SK-N-SH (cell line): ENCODE results near the gene HNRNPA1. TPM values are rescaled to one million over a fixed set of nuclear protein-coding genes. Genes with fewer than 3 reads are reported as not detected.

Experiments
- CTCF ChIA-PET: fragments of 300-600, 350-600 bp; formaldehyde crosslinking; extraction: SDS; loops from one replicate; lab custom pipeline; 2021; lab: Yijun Ruan, JAX
- POLR2A ChIA-PET: fragments of 350-600 bp; sonication (Branson Sonifier 250); formaldehyde crosslinking; extraction: SDS; loops from one replicate; lab custom pipeline; 2020; ENCODE audit warnings: antibody characterized with exemption, inconsistent platforms; lab: Yijun Ruan, JAX
- DNase-seq: peaks from one replicate; pipeline ENCODE4 v3.0.0; 2012
- H2AFZ ChIP-seq: fragments of 200-600 bp; sonication (generic); 2 replicates; pipeline ENCODE4 v1.8.1; 2016; ENCODE audit warnings: antibody characterized with exemption, mild to moderate bottlenecking, low read depth
- H3F3A ChIP-seq: fragments of 200-600 bp; sonication (generic); replicated peaks from 2 replicates; pipeline ENCODE3; 2016; ENCODE audit warnings: antibody characterized with exemption, mild to moderate bottlenecking; ENCODE audit not compliant: insufficient read depth
- H3K27ac ChIP-seq, 2 experiments: fragments of 200-500 bp in 1 of 2; fragments of 200-600 bp in 1 of 2; sonication (Bioruptor generic) in 1 of 2; sonication (generic), shearing (Covaris generic) in 1 of 2; 2 replicates each; pipeline versions ENCODE4 v1.5.1 to v1.6.1; 2014 to 2016; ENCODE audit warnings: low read depth in 2 of 2, inconsistent platforms in 1 of 2, low read length in 1 of 2, mild to moderate bottlenecking in 1 of 2, mixed read lengths in 1 of 2
- H3K27me3 ChIP-seq: fragments of 200-600 bp; sonication (generic), shearing (Covaris generic); 2 replicates; pipeline ENCODE4 v1.6.1; 2016; ENCODE audit warnings: mixed run types; ENCODE audit not compliant: insufficient read depth
- H3K36me3 ChIP-seq, 2 experiments: fragments of 200-500 bp in 1 of 2; fragments of 200-600 bp in 1 of 2; sonication (Bioruptor generic) in 1 of 2; sonication (generic) in 1 of 2; replicated peaks in 1 of 2; 2 replicates each; pipeline versions ENCODE3 to v1.5.1; 2014 to 2016; ENCODE audit warnings: low read length in 1 of 2, mild to moderate bottlenecking in 1 of 2; ENCODE audit not compliant: insufficient read depth in 2 of 2, control insufficient read depth in 1 of 2
- H3K4me1 ChIP-seq, 2 experiments: fragments of 200-500 bp in 1 of 2; fragments of 200-600 bp in 1 of 2; sonication (Bioruptor generic) in 1 of 2; sonication (generic), shearing (Covaris generic) in 1 of 2; 2 replicates each; pipeline versions ENCODE4 v1.5.1 to v1.6.1; 2014 to 2016; ENCODE audit warnings: low read depth in 1 of 2, low read length in 1 of 2, mixed run types in 1 of 2; ENCODE audit not compliant: insufficient read depth in 2 of 2, control insufficient read depth in 1 of 2
- H3K4me2 ChIP-seq: fragments of 200-600 bp; sonication (generic), shearing (Covaris generic); 2 replicates; pipeline ENCODE4 v1.6.1; 2017; ENCODE audit warnings: mixed run types
- H3K4me3 ChIP-seq, 2 experiments: fragments of 200-500 bp in 1 of 2; fragments of 200-600 bp in 1 of 2; sonication (Bioruptor generic) in 1 of 2; sonication (generic), shearing (Covaris generic) in 1 of 2; 2 replicates each; pipeline versions ENCODE4 v1.5.1 to v1.8.1; 2014 to 2016; ENCODE audit warnings: low read depth in 2 of 2, inconsistent platforms in 1 of 2, low read length in 1 of 2, mild to moderate bottlenecking in 1 of 2, mixed read lengths in 1 of 2, moderate library complexity in 1 of 2
- H3K79me2 ChIP-seq: fragments of 200-600 bp; sonication (generic); 2 replicates; pipeline ENCODE4 v1.8.1; 2017; ENCODE audit warnings: mild to moderate bottlenecking; ENCODE audit not compliant: insufficient read depth
- H3K9ac ChIP-seq: fragments of 200-600 bp; sonication (generic); 2 replicates; pipeline ENCODE4 v1.6.1; 2017; ENCODE audit warnings: mixed run types
- H3K9me2 ChIP-seq: fragments of 200-600 bp; sonication (generic); 2 replicates; pipeline ENCODE4 v1.6.1; 2017; ENCODE audit warnings: mixed run types
- H3K9me3 ChIP-seq: fragments of 200-600 bp; sonication (generic); 2 replicates; pipeline ENCODE4 v1.6.1; 2017; ENCODE audit warnings: mixed run types, mild to moderate bottlenecking, moderate library complexity
- H4K20me1 ChIP-seq: fragments of 200-600 bp; sonication (generic); 2 replicates; pipeline ENCODE4 v1.6.1; 2017; ENCODE audit warnings: mild to moderate bottlenecking, mixed run types; ENCODE audit not compliant: insufficient read depth
- ELF1 ChIP-seq: IDR thresholded peaks from 2 replicates; pipeline ENCODE4 v1.4.0; 2012
- EP300 ChIP-seq, 2 experiments: IDR thresholded peaks; 2 replicates each; pipeline versions ENCODE4 v1.4.0 to v1.6.1; 2012; ENCODE audit warnings: borderline replicate concordance in 1 of 2, low read depth in 1 of 2, low read length in 1 of 2
- EZH2phosphoT487 ChIP-seq: fragments of 200-600 bp; sonication (generic); IDR thresholded peaks from 2 replicates; pipeline ENCODE4 v1.6.1; 2017; ENCODE audit warnings: low read depth, mixed run types, mild to moderate bottlenecking, antibody characterized with exemption, moderate library complexity, borderline replicate concordance
- FOSL2 ChIP-seq: IDR thresholded peaks from 2 replicates; pipeline ENCODE4 v1.4.0; 2012; ENCODE audit warnings: low read depth, mild to moderate bottlenecking, moderate library complexity, borderline replicate concordance
- GATA2 ChIP-seq: sonication (generic); formaldehyde crosslinking; IDR thresholded peaks from 2 replicates; pipeline ENCODE4 v1.5.0; 2020; ENCODE audit warnings: mild to moderate bottlenecking, missing genetic modification reagents
- JUND ChIP-seq: IDR thresholded peaks from 2 replicates; pipeline ENCODE4 v1.4.0; 2012
- MXI1 ChIP-seq: IDR thresholded peaks from 2 replicates; pipeline ENCODE4 v1.6.1; 2012; ENCODE audit warnings: mild to moderate bottlenecking, low read depth, low read length, improper control_type of control experiment
- PBX3 ChIP-seq: IDR thresholded peaks from 2 replicates; pipeline ENCODE4; 2012
- POLR2AphosphoS5 ChIP-seq: IDR thresholded peaks from 2 replicates; pipeline ENCODE4 v1.6.1; 2012; ENCODE audit warnings: low read depth, low read length
- REST ChIP-seq: IDR thresholded peaks from 2 replicates; pipeline ENCODE4 v1.6.1; 2012; ENCODE audit warnings: mild to moderate bottlenecking, low read depth, low read length, moderate library complexity
- RFX5 ChIP-seq: IDR thresholded peaks from 2 replicates; pipeline ENCODE4 v1.6.1; 2012; ENCODE audit warnings: mild to moderate bottlenecking, improper control_type of control experiment, low read length
- SIN3A ChIP-seq: IDR thresholded peaks from 2 replicates; pipeline ENCODE4 v1.6.1; 2012; ENCODE audit warnings: low read depth, mild to moderate bottlenecking, low read length, moderate library complexity, borderline replicate concordance
- SMC3 ChIP-seq: IDR thresholded peaks from 2 replicates; pipeline ENCODE4 v1.6.1; 2012; ENCODE audit warnings: low read depth, low read length, improper control_type of control experiment
- USF1 ChIP-seq: IDR thresholded peaks from 2 replicates; pipeline ENCODE4 v1.4.0; 2012; ENCODE audit warnings: low read depth, borderline replicate concordance
- USF2 ChIP-seq: fragments of 150-350 bp; IDR thresholded peaks from 2 replicates; pipeline ENCODE4 v1.6.1; 2017; ENCODE audit warnings: antibody characterized with exemption, low read length, low read depth, borderline replicate concordance
- YY1 ChIP-seq: IDR thresholded peaks from 2 replicates; pipeline ENCODE4 v1.4.0; 2012; ENCODE audit warnings: low read depth, mild to moderate bottlenecking
- WGBS: methylation state at CpG from one replicate; pipeline ENCODE4 v1.1.6; 2017; ENCODE audit warnings: low lambda C conversion rate; 5-methylcytosine and 5-hydroxymethylcytosine counted together
- polyA plus RNA-seq, 3 experiments: library from polyadenylated mRNA; depleted of rRNA; stranded (reverse); fragments of >200 nt; gene quantifications; 2 replicates each; pipeline ENCODE4 v1.2.3, GENCODE V29; 2012

Gene HNRNPA1
- polyA plus RNA-seq, 1 of the 3 experiments (the other 2 are of a cell fraction): 773 TPM

- ChIA-PET POLR2A (interaction anchor here (0.7 to 1.9 kb wide), 6 partner anchors 8 to 71 kb away, joined by 3 to 9 read pairs (median 4); no protein-coding TSS in a partner anchor), CTCF (interaction anchor here (1.1 to 9.7 kb wide), 13 partner anchors 8 to 92 kb away, joined by 3 to 86 read pairs (median 7); no protein-coding TSS in a partner anchor)
- Histone ChIP-seq H2AFZ (no peak overlapping the region), H3K4me1 (peaks cover 13 to 23% of the 10 kb centered on the region in 2 experiments; a peak in 3 of 4 replicates), H3K9ac (no peak overlapping the region), H3F3A (peaks cover 77% of the 10 kb centered on the region), H3K9me3 (no peaks in the 10 kb centered on the region), H3K4me2 (no peak overlapping the region), H3K79me2 (peaks cover 39% of the 10 kb centered on the region), H3K36me3 (peaks cover 41 to 55% of the 10 kb centered on the region in 2 experiments), H3K4me3 (no peak overlapping the region), H3K27ac (peak overlapping the region in 1 of 2 experiments; percentile 5; a peak in 2 of 4 replicates), H3K27me3 (no peaks in the 10 kb centered on the region), H4K20me1 (peaks cover 59% of the 10 kb centered on the region)
- no peak for DNase-seq
- 94% methylated on average over 8 of the region's 8 CpGs for WGBS
- TF ChIP-seq JUND: peak; percentile 2; the same call in 1 of the 2 replicates
- TF ChIP-seq YY1: no peak
- TF ChIP-seq POLR2AphosphoS5: 0 out of 2 replicates have a peak, but pooled peaks have one; percentile 34
- peak; percentile 85; the same call in 1 of the 2 replicates for TF ChIP-seq SIN3A
- TF ChIP-seq, all 33 proteins: peak for 3
- no peaks in the 10 kb centered on the region for H3K9me2 ChIP-seq
Measured at GRCh38 chr12:54287261-54288157, 7.0 kb downstream of the HNRNPA1 start.

GRCh38 chr12:54292083-54292930, 11.8 kb downstream of the HNRNPA1 start:
- Histone ChIP-seq H4K20me1 (peaks cover 11% of the 10 kb centered on the region), H3K4me2 (no peak overlapping the region), H2AFZ (no peak overlapping the region), H3K79me2 (no peaks in the 10 kb centered on the region), H3F3A (peaks cover 35% of the 10 kb centered on the region), H3K36me3 (peaks cover under 1 to 9% of the 10 kb centered on the region in 2 experiments), H3K4me1 (peaks cover 0 to 2% of the 10 kb centered on the region in 2 experiments; a peak in 1 of 4 replicates), H3K4me3 (no peak overlapping the region), H3K27me3 (no peaks in the 10 kb centered on the region), H3K27ac (no peak overlapping the region), H3K9me3 (no peaks in the 10 kb centered on the region), H3K9ac (no peak overlapping the region), H3K9me2 (no peaks in the 10 kb centered on the region)
- CTCF ChIA-PET: interaction anchor here (0.6 to 9.7 kb wide), 11 partner anchors 9 to 87 kb away, joined by 3 to 86 read pairs (median 9); partner anchors contain the start of genes COPZ1 and NFE2
- WGBS: 92% methylated on average over 26 of the region's 30 CpGs
- DNase-seq: no peak
- POLR2A ChIA-PET: interaction anchor here (0.9 to 3.2 kb wide), 2 partner anchors 9 to 12 kb away, joined by 3 to 12 read pairs; partner anchors contain the start of genes CBX5 and HNRNPA1
- TF ChIP-seq ELF1: no peak
- no peak for TF ChIP-seq FOSL2
- TF ChIP-seq MXI1: no peak
- no peak for TF ChIP-seq REST
- no peak for TF ChIP-seq EZH2phosphoT487
- no peak for TF ChIP-seq USF2
- no peak for TF ChIP-seq RFX5
- no peak for TF ChIP-seq USF1
- TF ChIP-seq EP300 (IDR thresholded peaks at IDR 0.05; ENCODE audit: borderline replicate concordance in 1 of 2, low read depth in 1 of 2, low read length in 1 of 2): no peak
- no peak for TF ChIP-seq PBX3
- TF ChIP-seq SMC3: no peak
- TF ChIP-seq GATA2 (CRISPR knock-in tag): no peak
- no peak for TF ChIP-seq YY1
